ENCODE data around the gene PGPEP1.
"Not testable (repeated sequence)": the region's sequence is repeated elsewhere in the genome, so short reads cannot be mapped to it uniquely, and the experiment has no call there.

Gene PGPEP1

DNA sequence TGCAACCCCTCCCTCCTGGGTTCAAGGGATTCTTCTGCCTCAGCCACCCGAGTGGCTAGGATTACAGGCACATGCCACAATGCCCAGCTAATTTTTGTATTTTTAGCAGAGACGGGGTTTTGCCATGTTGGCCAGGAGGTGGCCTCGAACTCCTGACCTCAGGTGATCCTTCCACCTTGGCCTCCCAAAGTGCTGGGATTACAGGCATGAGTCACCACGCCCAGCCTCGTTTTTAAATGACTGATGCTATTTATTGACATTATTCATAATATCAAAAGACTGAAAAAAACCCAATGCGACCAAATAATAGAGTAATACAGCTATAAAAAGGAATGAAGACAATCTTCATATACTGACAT lies 16.0 kb upstream of the PGPEP1 start:
- not testable (repeated sequence) for H3K9ac ChIP-seq (ENCODE audit: low read length); H2AK5ac ChIP-seq (ENCODE audit: low read length)

DNA sequence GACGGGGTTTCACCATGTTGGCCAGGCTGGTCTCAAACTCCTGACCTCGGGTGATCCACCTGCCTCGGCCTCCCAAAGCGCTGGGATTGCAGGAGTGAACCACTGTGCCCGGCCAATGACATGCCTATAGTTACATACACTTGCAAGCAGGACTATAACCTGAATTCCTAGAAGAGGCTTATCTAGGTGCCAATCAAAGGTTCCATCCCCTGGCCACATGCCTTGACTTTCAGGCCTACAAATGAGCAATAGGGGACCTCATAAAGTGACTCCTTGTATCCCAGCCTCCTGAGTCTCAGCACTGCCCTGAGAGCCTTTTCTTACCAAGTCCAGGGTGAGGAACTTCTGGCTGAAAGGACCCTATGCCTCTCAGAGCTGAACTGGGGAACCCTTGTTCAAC lies 13.6 kb upstream of the PGPEP1 start:
- Histone ChIP-seq H3K14ac (ENCODE audit: low read length) (no peak overlapping the region), H3K27me3 (ENCODE audit: insufficient read depth, low read length) (no peaks in the 10 kb centered on the region), H3K36me3 (ENCODE audit: control insufficient read depth in 1 of 2, insufficient read depth in 2 of 2, low read length in 2 of 2) (no peaks in the 10 kb centered on the region), H2BK120ac (ENCODE audit: insufficient read depth, low read length, poor library complexity) (peak overlapping the region; percentile 63), H3K79me2 (ENCODE audit: control insufficient read depth, insufficient read depth, low read length, poor library complexity) (peaks cover 6% of the 10 kb centered on the region), H2AFZ (ENCODE audit: insufficient read depth, low read length, poor library complexity) (no peak overlapping the region), H2AK5ac (ENCODE audit: low read length) (peak overlapping the region; percentile 64), H2BK5ac (ENCODE audit: low read depth, low read length, poor library complexity) (no peak overlapping the region), H3K9ac (ENCODE audit: low read length) (no peak overlapping the region), H4K12ac (ENCODE audit: low read depth, low read length) (no peak overlapping the region), H3K4me1 (ENCODE audit: control insufficient read depth in 1 of 2, insufficient read depth in 2 of 2, low read length in 2 of 2) (peaks cover 9 to 11% of the 10 kb centered on the region in 2 experiments), H4K8ac (ENCODE audit: low read depth, low read length) (no peak overlapping the region), H4K91ac (ENCODE audit: low read depth, low read length) (no peak overlapping the region), H3K4me3 (ENCODE audit: low read depth, low read length) (no peak overlapping the region), H3K23ac (ENCODE audit: low read length) (no peak overlapping the region), H3K4me2 (ENCODE audit: low read length) (no peak overlapping the region), H3K27ac (ENCODE audit: low read depth, low read length) (no peak overlapping the region), H3K9me3 (ENCODE audit: insufficient read depth, low read depth, low read length) (no peaks in the 10 kb centered on the region), H2BK12ac (ENCODE audit: low read length) (peak overlapping the region; percentile 43), H3K4ac (ENCODE audit: low read depth, low read length) (no peak overlapping the region), H3K79me1 (ENCODE audit: low read length) (peaks cover 25% of the 10 kb centered on the region), H3K18ac (ENCODE audit: low read length) (no peak overlapping the region)
- WGBS (ENCODE audit: extremely low coverage, insufficient coverage, insufficient read length), result no CpG with 5 or more reads among the region's 5 CpGs
- no peak for DNase-seq

More for the DNA sequence above, 16.0 kb upstream of the PGPEP1 start:
- not testable (repeated sequence) for H4K91ac ChIP-seq (ENCODE audit: low read depth, low read length); H3K4me3 ChIP-seq (ENCODE audit: low read depth, low read length); H3K14ac ChIP-seq (ENCODE audit: low read length); H3K4me2 ChIP-seq (ENCODE audit: low read length); H3K79me2 ChIP-seq (ENCODE audit: control insufficient read depth, insufficient read depth, low read length, poor library complexity); H2BK5ac ChIP-seq (ENCODE audit: low read depth, low read length, poor library complexity); H3K9me3 ChIP-seq (ENCODE audit: insufficient read depth, low read depth, low read length); H2BK12ac ChIP-seq (ENCODE audit: low read length); H3K23ac ChIP-seq (ENCODE audit: low read length); H3K18ac ChIP-seq (ENCODE audit: low read length); H3K27ac ChIP-seq (ENCODE audit: low read depth, low read length); H4K8ac ChIP-seq (ENCODE audit: low read depth, low read length); DNase-seq; H3K36me3 ChIP-seq (ENCODE audit: control insufficient read depth in 1 of 2, insufficient read depth in 2 of 2, low read length in 2 of 2); H2BK120ac ChIP-seq (ENCODE audit: insufficient read depth, low read length, poor library complexity); H4K12ac ChIP-seq (ENCODE audit: low read depth, low read length); H3K4ac ChIP-seq (ENCODE audit: low read depth, low read length); H3K27me3 ChIP-seq (ENCODE audit: insufficient read depth, low read length); H2AFZ ChIP-seq (ENCODE audit: insufficient read depth, low read length, poor library complexity)
- Histone ChIP-seq H3K79me1 (ENCODE audit: low read length) (peaks cover 34% of the 10 kb centered on the region), H3K4me1 (ENCODE audit: control insufficient read depth in 1 of 2, insufficient read depth in 2 of 2, low read length in 2 of 2) (peaks cover 25 to 28% of the 10 kb centered on the region in 2 experiments)
- no CpG with 5 or more reads among the region's 6 CpGs for WGBS (ENCODE audit: extremely low coverage, insufficient coverage, insufficient read length)

DNA sequence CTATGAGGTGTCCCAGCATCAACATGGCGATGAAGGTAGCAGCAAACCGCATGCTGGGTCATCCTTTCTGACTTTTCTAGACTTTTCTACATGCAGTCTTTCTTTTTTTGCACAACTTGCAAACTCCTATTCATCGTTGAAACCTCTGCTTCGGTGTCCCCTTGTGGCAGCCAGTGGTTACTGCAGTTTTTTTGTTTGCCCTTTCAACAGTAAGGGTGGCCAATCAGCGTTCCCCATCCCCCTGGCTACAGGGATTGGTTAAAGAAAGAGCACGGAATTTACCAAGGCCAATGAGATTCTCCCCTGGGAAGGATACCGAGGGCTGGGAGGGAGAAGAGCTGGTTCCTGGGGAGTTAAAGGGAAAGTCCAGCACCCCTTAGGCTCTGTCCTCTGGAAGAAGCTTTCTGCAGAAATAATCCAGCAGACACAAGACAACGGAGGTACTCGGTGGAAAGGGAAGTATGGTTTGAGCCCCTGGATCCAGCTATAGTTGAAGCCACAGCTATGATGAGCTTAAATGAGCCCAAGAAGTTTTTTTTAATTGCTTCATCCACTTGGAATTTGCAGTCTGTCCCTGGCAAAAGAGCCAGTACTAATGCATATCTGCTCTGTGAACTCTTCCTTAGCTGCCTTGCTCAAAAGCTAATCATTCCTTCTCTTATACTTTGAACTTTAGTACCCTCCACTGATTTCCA lies 11.9 kb upstream of the PGPEP1 start:
- peak; percentile 95 to 98 for DNase-seq
- peak overlapping the region; percentile 29 for H2BK5ac ChIP-seq (ENCODE audit: low read depth, low read length, poor library complexity)
- H3K36me3 ChIP-seq (ENCODE audit: control insufficient read depth in 1 of 2, insufficient read depth in 2 of 2, low read length in 2 of 2), result no peaks in the 10 kb centered on the region
- no peak overlapping the region for H4K12ac ChIP-seq (ENCODE audit: low read depth, low read length)
- H3K4me3 ChIP-seq (ENCODE audit: low read depth, low read length), result no peak overlapping the region
- peaks cover 3% of the 10 kb centered on the region for H3K79me2 ChIP-seq (ENCODE audit: control insufficient read depth, insufficient read depth, low read length, poor library complexity)
- peak overlapping the region; percentile 57 for H3K27ac ChIP-seq (ENCODE audit: low read depth, low read length)
- H2BK12ac ChIP-seq (ENCODE audit: low read length), result no peak overlapping the region
- no peak overlapping the region for H3K23ac ChIP-seq (ENCODE audit: low read length)
- no peak overlapping the region for H3K18ac ChIP-seq (ENCODE audit: low read length)
- H3K9ac ChIP-seq (ENCODE audit: low read length), result no peak overlapping the region
- no peak overlapping the region for H4K91ac ChIP-seq (ENCODE audit: low read depth, low read length)
- no peak overlapping the region for H2AFZ ChIP-seq (ENCODE audit: insufficient read depth, low read length, poor library complexity)
- peak overlapping the region; percentile 62 for H4K8ac ChIP-seq (ENCODE audit: low read depth, low read length)
- H3K27me3 ChIP-seq (ENCODE audit: insufficient read depth, low read length), result no peaks in the 10 kb centered on the region
- no peaks in the 10 kb centered on the region for H3K9me3 ChIP-seq (ENCODE audit: insufficient read depth, low read depth, low read length)
- H2AK5ac ChIP-seq (ENCODE audit: low read length), result no peak overlapping the region
- peaks cover 21% of the 10 kb centered on the region for H3K79me1 ChIP-seq (ENCODE audit: low read length)
- no CpG with 5 or more reads among the region's 9 CpGs for WGBS (ENCODE audit: extremely low coverage, insufficient coverage, insufficient read length)
- no peak overlapping the region for H3K14ac ChIP-seq (ENCODE audit: low read length)
- peaks cover 13 to 22% of the 10 kb centered on the region in 2 experiments for H3K4me1 ChIP-seq (ENCODE audit: control insufficient read depth in 1 of 2, insufficient read depth in 2 of 2, low read length in 2 of 2)
- no peak overlapping the region for H2BK120ac ChIP-seq (ENCODE audit: insufficient read depth, low read length, poor library complexity)
- H3K4ac ChIP-seq (ENCODE audit: low read depth, low read length), result no peak overlapping the region
- peak overlapping the region; percentile 59 for H3K4me2 ChIP-seq (ENCODE audit: low read length)

DNA sequence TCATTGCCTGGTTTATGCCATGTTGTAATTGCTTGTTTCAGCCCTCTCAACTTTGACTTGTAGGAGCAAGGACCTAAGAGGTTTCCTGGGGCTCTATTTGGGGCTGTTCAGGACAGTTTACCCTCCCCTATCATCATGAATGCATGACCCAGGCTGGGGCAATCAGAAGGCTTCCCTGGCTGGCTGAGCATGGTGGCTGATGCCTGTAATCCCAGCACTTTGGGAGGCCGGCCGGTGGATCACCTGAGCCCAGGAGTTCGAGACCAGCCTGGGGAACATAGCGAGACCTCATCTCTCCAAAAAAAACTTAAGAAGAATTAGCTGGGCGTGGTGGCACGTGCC lies 11.4 kb upstream of the PGPEP1 start:
- H3K18ac ChIP-seq (ENCODE audit: low read length), result peak overlapping the region; percentile 42
- H3K9ac ChIP-seq (ENCODE audit: low read length), result no peak overlapping the region
- H4K91ac ChIP-seq (ENCODE audit: low read depth, low read length), result peak overlapping the region; percentile 6
- H2AFZ ChIP-seq (ENCODE audit: insufficient read depth, low read length, poor library complexity), result no peak overlapping the region
- H3K14ac ChIP-seq (ENCODE audit: low read length), result no peak overlapping the region
- H3K4me1 ChIP-seq (ENCODE audit: control insufficient read depth in 1 of 2, insufficient read depth in 2 of 2, low read length in 2 of 2), result peaks cover 14 to 20% of the 10 kb centered on the region in 2 experiments
- peak overlapping the region; percentile 59 for H3K4me2 ChIP-seq (ENCODE audit: low read length)
- H3K4ac ChIP-seq (ENCODE audit: low read depth, low read length), result no peak overlapping the region
- peak overlapping the region; percentile 57 for H3K27ac ChIP-seq (ENCODE audit: low read depth, low read length)
- H2BK12ac ChIP-seq (ENCODE audit: low read length), result no peak overlapping the region
- no peak overlapping the region for H4K12ac ChIP-seq (ENCODE audit: low read depth, low read length)
- peak overlapping the region; percentile 29 for H2BK5ac ChIP-seq (ENCODE audit: low read depth, low read length, poor library complexity)
- H3K79me1 ChIP-seq (ENCODE audit: low read length), result peaks cover 20% of the 10 kb centered on the region
- no CpG with 5 or more reads among the region's 6 CpGs for WGBS (ENCODE audit: extremely low coverage, insufficient coverage, insufficient read length)
- H2AK5ac ChIP-seq (ENCODE audit: low read length), result no peak overlapping the region
- no peaks in the 10 kb centered on the region for H3K9me3 ChIP-seq (ENCODE audit: insufficient read depth, low read depth, low read length)
- no peak for DNase-seq
- H3K36me3 ChIP-seq (ENCODE audit: control insufficient read depth in 1 of 2, insufficient read depth in 2 of 2, low read length in 2 of 2), result no peaks in the 10 kb centered on the region
- peak overlapping the region; percentile 62 for H4K8ac ChIP-seq (ENCODE audit: low read depth, low read length)
- no peaks in the 10 kb centered on the region for H3K27me3 ChIP-seq (ENCODE audit: insufficient read depth, low read length)
- H3K4me3 ChIP-seq (ENCODE audit: low read depth, low read length), result no peak overlapping the region
- H3K79me2 ChIP-seq (ENCODE audit: control insufficient read depth, insufficient read depth, low read length, poor library complexity), result peaks cover 3% of the 10 kb centered on the region
- peak overlapping the region; percentile 35 for H2BK120ac ChIP-seq (ENCODE audit: insufficient read depth, low read length, poor library complexity)
- no peak overlapping the region for H3K23ac ChIP-seq (ENCODE audit: low read length)
